ENCODE results near the gene PIH1D1.

- TF ChIP-seq POLR2A (IDR thresholded peaks at IDR 0.05; ENCODE audit: low read depth, low read length) (no peak), MAX (IDR thresholded peaks at IDR 0.05; ENCODE audit: low read depth, low read length) (no peak), POLR2AphosphoS2 (IDR thresholded peaks at IDR 0.05; ENCODE audit: low read depth, low read length) (no peak), ESRRA (IDR thresholded peaks at IDR 0.05; ENCODE audit: low read length) (no peak), FOS (IDR thresholded peaks at IDR 0.05; ENCODE audit: borderline replicate concordance, extremely low read depth, insufficient read length) (no peak), SP1 (IDR thresholded peaks at IDR 0.05; ENCODE audit: low read depth, low read length) (no peak), SPI1 (IDR thresholded peaks at IDR 0.05; ENCODE audit: borderline replicate concordance, insufficient read depth, low read depth, low read length) (no peak), NR2C2 (IDR thresholded peaks at IDR 0.05; ENCODE audit: borderline replicate concordance, control insufficient read depth, insufficient read length, low read depth) (no peak), KDM1A (IDR thresholded peaks at IDR 0.05; ENCODE audit: borderline replicate concordance) (no peak), EZH2 (IDR thresholded peaks at IDR 0.05; ENCODE audit: borderline replicate concordance, control insufficient read depth, low read depth, low read length) (no peak)
- TF ChIP-seq, protein P1, sequence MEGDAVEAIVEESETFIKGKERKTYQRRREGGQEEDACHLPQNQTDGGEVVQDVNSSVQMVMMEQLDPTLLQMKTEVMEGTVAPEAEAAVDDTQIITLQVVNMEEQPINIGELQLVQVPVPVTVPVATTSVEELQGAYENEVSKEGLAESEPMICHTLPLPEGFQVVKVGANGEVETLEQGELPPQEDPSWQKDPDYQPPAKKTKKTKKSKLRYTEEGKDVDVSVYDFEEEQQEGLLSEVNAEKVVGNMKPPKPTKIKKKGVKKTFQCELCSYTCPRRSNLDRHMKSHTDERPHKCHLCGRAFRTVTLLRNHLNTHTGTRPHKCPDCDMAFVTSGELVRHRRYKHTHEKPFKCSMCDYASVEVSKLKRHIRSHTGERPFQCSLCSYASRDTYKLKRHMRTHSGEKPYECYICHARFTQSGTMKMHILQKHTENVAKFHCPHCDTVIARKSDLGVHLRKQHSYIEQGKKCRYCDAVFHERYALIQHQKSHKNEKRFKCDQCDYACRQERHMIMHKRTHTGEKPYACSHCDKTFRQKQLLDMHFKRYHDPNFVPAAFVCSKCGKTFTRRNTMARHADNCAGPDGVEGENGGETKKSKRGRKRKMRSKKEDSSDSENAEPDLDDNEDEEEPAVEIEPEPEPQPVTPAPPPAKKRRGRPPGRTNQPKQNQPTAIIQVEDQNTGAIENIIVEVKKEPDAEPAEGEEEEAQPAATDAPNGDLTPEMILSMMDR (IDR thresholded peaks at IDR 0.05 in 2 of 3, conservative IDR thresholded peaks at IDR 0.05 in 1 of 3; ENCODE audit: control insufficient read depth in 2 of 3, extremely low read depth in 1 of 3, insufficient read depth in 1 of 3, low read depth in 3 of 3, low read length in 3 of 3) = no peak
- TF ChIP-seq, protein P2, sequence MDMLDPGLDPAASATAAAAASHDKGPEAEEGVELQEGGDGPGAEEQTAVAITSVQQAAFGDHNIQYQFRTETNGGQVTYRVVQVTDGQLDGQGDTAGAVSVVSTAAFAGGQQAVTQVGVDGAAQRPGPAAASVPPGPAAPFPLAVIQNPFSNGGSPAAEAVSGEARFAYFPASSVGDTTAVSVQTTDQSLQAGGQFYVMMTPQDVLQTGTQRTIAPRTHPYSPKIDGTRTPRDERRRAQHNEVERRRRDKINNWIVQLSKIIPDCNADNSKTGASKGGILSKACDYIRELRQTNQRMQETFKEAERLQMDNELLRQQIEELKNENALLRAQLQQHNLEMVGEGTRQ (IDR thresholded peaks at IDR 0.05; ENCODE audit: borderline replicate concordance, low read depth, low read length) = no peak
- TF ChIP-seq, protein P3, sequence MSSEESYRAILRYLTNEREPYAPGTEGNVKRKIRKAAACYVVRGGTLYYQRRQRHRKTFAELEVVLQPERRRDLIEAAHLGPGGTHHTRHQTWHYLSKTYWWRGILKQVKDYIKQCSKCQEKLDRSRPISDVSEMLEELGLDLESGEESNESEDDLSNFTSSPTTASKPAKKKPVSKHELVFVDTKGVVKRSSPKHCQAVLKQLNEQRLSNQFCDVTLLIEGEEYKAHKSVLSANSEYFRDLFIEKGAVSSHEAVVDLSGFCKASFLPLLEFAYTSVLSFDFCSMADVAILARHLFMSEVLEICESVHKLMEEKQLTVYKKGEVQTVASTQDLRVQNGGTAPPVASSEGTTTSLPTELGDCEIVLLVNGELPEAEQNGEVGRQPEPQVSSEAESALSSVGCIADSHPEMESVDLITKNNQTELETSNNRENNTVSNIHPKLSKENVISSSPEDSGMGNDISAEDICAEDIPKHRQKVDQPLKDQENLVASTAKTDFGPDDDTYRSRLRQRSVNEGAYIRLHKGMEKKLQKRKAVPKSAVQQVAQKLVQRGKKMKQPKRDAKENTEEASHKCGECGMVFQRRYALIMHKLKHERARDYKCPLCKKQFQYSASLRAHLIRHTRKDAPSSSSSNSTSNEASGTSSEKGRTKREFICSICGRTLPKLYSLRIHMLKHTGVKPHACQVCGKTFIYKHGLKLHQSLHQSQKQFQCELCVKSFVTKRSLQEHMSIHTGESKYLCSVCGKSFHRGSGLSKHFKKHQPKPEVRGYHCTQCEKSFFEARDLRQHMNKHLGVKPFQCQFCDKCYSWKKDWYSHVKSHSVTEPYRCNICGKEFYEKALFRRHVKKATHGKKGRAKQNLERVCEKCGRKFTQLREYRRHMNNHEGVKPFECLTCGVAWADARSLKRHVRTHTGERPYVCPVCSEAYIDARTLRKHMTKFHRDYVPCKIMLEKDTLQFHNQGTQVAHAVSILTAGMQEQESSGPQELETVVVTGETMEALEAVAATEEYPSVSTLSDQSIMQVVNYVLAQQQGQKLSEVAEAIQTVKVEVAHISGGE (CRISPR knock-in tag; IDR thresholded peaks at IDR 0.05) = no peak
Measured at GRCh38 chr19:49474542-49474924, 22.9 kb upstream of the PIH1D1 start.
